ENCODE measurements around the gene SLC7A11.

SLC7A11 gene

GRCh38 chr4:138140879-138141278 lies 101.3 kb downstream of the SLC7A11 start:
- DNase-seq = no peak

- DNase-seq = no peak
Observed at GRCh38 chr4:138138774-138139173, 103.4 kb downstream of the SLC7A11 start.

DNA sequence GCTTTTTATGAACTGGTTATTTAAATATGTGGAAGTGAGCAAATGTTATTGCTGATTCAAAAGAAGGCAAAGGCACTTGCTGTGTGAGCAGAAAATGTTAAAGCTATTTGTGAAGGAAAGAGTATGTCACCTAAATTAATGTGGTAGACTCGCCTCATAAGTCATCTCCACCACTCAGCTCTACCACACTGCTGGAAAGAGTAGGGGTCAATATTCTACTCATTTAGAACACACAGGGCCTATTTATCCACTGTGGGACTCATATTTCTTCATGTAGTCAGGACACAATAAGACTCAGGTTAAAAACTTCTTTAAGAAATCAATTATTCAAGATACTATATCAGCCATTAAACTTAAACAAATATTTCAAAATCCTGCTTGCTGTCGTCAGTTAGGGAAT lies 106.5 kb downstream of the SLC7A11 start:
- DNase-seq = no peak

- no peak for DNase-seq
Observed at GRCh38 chr4:138118270-138118669, 123.9 kb downstream of the SLC7A11 start.

DNA sequence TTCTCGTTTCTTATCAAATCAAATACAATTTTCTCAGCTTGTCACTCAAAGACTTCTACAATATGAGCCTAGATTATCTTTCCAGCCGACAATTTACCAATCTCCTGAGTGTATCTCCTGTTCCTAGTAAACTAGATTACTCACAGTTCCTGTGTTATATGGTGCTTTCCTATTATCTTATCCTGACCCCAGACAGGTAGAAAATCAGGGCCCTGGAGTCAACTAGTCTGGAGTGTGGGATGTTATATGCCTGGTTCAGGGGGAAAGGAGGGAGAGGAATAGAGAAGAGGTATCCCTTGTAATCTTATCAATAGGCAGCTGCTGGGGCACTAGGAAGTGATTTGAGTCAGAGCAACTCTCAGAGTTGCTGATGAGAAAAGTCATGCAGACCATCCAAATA lies 127.1 kb downstream of the SLC7A11 start:
- DNase-seq = no peak

GRCh38 chr4:138114434-138114833 lies 127.7 kb downstream of the SLC7A11 start:
- peak; percentile 23 for DNase-seq

All from inflammatory macrophage treated with lipopolysaccharide for 4 hours (primary cell).